NCI-H1417 (cell line): Measurements from ENCODE around the gene PDE6A.

Experiments
- DNase-seq, 3 experiments: peaks; one replicate each; lab custom pipeline; 2025; lab: John Stamatoyannopoulos, UW

PDE6A gene

DNA sequence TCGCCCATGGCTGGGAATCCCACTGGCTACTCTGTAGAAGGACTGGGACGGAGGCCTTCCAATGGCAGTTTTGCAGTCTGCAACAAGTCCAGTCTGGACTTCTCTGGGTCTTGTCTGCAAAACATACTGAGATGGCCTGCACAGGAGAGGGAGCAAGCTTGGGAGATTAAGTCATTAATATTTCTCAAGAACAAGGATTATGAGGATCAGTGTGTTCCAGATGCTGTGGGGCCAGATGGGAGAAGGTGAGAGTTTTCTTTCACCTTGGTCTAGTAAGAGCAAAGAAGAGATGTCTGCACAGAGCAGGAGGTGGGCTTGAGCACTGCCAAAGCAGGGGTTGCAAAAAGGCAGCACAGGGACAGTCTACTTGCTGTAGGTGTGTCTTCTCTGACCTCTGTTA lies at the start of gene PDE6A:
PDE6A (minus strand) TSS at position 128 of the 400 bp plus-strand sequence; CDS start at position 8, 120 bp downstream.
- no peak for DNase-seq

DNA sequence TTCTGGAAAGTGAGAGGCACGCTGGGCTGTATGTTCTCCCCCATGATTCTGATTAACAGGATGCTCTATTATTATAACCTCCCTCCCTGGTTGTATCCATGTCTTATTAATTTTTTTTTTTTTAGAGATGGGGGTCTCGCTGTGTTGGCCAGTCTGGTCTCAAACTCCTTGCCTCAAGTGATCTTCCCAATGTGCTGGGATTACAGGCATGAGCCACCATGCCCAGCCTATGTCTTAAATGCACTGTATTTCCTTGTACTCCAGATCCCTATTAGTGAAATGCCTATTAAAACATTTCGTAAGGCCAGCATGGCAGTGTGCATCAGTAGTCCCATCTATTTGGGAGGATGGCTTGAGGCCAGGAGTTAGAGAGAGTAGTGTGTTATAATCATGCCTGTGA lies 48.9 kb upstream of the PDE6A start:
- no peak for DNase-seq

DNA sequence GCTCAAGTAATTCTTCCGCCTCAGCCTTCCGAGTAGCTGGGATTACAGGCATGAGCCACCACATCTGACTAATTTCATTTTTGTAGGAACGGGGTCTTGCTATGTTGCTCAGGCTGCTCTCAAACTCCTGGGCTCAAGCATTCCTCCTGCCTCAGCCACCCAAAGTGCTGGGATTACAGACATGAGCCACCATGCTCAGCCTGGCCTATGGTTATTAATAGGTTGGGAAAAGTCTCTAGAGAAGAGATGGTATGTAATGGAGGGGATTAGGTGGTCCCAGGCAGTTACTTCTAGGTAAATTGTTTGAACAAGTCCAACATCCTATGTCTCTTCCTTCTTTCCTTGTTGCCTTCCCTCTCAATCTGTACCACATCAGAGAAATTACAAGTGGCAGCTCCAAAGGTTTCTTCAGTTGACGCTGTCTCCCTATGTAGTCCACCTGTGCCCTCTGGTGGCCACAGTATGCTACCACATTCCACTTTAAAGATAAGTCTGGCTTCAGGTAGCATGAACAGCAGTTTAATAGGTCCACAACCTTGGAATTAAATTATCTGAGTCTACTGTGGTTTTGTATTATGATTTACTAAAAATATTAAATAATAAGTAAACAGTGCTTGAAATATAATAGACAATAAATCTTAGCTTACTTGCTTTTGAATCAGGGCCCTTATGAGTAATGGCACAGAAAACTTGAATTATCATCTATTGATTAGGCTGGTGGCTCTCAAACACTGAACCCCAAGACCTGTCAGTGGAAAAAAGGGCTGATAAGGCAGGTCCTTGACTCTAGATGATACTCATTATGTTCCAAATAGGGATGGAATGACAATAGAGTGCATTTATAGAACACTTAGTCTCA lies 46.2 kb upstream of the PDE6A start:
- DNase-seq, result peak; percentile 38 to 80 (median 79)

DNA sequence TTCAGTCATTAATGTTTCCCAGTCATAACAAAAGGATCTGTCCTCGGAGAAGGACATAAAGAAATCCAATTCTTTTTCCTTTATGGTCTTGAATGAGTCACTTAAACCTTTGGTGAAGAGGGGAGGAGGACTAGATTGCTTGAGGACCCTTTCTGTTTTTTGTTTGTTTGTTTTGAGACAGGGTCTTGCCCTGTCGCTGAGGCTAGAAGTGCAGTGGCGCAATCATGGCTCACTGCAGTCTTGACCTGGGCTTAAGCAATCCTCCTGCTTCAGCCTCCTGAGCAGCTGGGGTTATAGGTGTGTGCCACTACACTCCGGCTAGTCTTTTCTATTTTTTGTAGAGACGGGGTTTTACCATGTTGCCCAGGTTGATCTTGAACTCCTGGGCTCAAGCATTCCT lies 43.5 kb upstream of the PDE6A start:
- DNase-seq, result no peak

DNA sequence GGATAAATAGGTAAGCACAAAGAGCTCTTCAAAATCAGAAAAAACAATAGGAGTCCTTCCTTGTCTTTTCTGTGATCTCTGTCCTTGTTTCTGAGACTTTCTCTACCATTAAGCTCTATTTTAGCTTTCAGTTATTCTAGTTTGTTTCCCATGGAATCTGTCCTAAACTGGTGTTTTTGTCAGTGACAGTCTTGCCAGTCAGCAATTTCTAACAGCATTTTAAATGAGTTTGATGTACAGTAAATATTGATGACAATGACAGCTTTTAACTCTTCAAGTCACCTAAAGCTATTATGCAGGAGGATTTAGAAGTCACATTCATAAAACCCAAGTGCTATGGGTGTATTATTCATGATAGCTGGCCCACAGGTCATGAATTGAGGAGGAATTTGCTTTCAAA lies 37.9 kb upstream of the PDE6A start:
- no peak for DNase-seq

DNA sequence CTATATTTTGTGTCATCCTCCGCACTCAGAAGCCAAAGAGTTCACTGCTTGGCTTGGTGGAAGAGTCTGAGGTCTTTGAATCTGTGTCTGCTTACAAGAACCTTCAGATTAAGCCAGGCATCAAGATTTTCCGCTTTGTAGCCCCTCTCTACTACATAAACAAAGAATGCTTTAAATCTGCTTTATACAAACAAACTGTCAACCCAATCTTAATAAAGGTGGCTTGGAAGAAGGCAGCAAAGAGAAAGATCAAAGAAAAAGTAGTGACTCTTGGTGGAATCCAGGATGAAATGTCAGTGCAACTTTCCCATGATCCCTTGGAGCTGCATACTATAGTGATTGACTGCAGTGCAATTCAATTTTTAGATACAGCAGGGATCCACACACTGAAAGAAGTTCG lies 36.6 kb upstream of the PDE6A start:
- no peak for DNase-seq

DNA sequence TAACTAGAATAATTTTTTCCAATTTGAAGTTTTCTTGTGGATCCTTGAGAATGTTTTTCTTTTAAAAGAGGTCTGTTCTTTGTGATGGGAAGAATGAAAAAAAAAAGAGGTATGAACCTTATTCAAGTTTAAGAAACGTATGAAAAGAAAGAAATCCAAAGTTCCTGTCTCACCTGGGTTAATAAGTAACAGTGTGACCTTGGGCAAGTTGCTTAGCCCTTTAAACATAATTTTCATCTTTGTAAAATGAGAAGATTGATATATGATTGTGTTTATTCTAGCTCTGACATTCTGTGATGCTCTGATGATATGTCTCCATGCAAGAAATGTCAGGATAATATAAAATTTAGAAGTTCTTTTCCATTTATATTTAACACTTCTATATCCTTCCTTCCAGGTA lies 35.3 kb upstream of the PDE6A start:
- DNase-seq, result no peak

DNA sequence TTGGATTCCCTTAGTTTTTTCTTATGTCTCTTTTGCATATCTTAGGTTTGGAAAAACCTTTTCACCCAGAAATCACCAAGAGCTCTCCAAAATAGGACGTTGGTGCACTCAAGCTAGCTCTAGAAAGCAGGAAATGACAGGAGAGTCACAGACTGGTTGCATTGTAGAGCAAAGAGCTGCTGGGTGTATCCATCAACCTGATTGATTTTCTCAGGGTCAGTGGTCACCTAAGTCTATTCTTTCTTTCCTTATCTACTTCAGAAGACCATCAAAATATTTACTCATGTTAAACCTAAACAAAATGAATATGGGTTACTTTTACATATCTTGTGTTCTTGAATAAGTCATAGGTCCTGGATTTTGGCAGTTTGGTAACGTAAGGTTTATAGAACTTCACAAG lies 30.8 kb upstream of the PDE6A start:
- no peak for DNase-seq

DNA sequence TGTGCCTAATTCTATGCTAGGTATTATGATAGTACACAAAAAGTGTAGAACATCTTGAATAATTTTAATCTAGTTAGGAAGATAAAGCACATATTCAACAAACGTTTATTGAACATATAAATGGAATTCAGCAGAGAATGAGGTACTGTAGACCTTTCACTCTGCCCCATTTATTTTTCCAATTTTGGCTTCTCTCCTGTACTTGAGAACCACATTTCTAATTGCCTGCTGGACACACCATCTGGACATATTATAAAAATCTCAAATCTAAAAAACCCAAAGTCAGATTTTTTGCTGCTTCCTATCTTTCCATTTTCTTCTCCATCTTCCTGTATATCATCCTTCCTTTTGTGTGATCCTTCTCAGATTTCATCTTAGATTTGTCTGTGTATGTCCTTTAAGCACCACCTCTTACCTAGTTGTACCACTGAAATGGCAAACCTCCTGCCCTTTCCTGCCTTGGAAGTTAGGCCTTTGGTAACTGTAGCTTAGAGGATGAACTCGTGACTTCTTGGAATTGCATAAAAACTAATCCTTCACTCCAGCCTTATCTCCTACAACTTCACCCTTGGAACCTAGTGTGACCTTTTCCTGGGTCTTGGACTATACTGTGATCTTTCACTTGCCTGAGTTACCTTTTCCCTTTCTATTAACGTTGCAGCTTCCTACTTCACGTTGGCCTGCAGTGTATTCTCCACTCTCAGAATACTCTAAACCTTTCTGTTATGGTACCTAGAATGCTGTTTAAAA lies 24.8 kb upstream of the PDE6A start:
- DNase-seq, result no peak

DNA sequence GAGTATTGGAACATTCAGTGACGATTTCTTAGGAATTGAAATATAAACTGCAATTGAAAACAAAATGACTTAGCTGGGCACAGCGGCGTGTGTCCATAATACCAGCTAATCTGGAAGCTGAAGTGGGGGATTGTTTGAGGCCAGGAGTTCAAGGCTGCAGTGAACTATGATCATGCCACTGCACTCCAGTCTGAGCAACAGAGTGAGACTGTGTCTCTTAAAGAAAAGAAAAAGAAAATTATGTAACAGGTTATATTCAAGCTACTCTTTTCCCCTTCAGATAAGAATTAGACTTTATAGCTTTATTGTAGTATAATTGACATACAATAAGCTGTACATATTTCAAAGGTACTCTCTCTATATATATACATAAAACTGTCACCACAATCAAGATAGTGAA lies 22.4 kb upstream of the PDE6A start:
- no peak for DNase-seq

DNA sequence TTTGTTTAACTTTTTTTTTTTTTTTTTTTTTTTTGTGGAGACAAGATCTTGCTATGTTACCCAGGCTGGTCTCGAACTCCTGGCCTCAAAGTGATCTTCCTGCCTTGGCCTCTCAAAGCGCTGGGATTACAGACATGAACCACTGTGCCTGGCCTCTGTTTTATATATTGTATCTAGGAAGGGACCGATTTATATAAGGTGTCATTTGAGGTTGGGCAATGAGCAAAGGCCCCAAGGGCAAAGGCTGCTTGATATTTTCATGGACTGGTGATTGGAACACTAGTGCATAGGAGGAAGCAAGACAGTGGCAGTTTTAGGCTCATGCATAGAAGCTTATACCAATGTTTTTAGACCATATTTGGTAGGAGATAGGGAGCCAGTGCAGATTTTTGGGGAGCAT lies 19.1 kb upstream of the PDE6A start:
- DNase-seq, result no peak

DNA sequence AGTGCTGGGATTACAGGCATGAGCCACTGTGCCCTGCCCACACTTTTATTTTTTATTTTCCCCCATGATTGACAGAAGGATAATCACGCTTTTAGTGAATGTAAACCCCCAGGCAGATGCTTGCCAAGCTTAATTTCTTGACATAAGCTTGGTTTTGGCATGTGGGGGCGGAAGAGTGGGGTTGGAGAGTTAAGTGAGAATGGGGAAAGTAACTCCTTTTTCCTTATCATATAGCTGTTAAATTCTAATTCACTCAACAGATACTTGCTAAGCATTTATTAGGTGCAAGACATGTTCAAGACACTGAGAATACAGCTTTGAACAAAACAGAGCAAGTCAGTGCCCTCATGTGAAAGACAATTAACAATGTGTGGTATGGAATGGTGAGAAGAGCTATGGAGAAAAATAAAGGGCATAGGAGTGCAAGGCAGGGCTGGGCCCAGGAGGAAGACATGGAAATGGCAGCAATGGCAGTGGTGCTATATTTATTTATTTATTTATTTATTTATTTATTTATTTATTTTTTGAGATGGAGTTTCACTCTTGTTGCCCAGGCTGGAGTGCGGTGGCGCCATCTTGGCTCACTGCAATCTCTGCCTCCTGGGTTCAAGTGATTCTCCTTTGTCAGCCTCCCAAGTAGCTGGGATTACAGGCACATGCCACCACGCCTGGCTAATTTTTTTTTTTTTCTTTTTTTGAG lies 18.2 kb upstream of the PDE6A start:
- DNase-seq, result no peak

DNA sequence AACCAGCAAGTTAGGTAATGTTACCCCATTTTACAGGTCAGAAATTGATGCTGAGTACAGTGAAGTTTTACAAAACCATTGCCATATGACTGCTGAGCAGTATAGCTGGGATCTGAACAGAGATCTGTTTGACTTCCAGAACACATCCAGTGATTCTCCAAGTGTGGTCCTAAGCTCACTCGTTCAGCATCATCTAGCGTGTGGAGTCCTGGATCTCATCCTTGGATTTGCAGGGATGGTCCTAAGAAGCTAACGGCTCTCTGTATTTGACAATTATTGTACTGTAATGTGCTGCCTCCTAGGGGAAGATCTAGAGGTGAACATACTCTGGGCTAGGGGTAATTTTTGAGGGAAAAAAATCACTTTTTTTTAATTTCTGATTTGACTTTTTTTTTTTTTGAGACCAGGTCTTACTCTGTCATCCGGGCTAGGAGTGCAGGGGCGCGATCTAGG lies 17.4 kb upstream of the PDE6A start:
- peak in 1 of 3 experiments; percentile 21 for DNase-seq

DNA sequence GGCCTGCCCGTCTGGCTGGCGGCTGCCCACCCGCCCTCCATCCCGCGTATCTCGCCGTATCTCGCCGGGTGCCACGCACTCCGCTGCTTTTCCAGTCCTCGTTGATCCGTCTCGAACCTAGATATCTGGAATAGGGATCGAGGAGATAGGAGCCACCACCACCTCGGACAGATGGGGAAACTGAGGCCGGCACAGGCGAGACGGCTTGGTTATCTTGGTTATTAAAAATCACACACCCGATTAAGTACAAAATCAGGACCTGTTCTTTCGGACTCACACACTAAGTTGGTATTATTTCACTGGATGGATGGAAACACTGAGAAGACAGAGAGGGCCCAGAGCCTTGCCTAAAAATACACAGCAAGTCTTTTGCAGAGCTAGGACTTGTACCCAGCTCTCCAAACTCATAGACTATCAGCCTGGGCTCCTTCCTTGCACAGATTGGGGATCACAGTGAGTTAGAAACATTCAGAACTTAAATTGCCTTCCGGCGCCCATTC lies 16.6 kb upstream of the PDE6A start:
- peak in 2 of 3 experiments; percentile 10 to 66 for DNase-seq

DNA sequence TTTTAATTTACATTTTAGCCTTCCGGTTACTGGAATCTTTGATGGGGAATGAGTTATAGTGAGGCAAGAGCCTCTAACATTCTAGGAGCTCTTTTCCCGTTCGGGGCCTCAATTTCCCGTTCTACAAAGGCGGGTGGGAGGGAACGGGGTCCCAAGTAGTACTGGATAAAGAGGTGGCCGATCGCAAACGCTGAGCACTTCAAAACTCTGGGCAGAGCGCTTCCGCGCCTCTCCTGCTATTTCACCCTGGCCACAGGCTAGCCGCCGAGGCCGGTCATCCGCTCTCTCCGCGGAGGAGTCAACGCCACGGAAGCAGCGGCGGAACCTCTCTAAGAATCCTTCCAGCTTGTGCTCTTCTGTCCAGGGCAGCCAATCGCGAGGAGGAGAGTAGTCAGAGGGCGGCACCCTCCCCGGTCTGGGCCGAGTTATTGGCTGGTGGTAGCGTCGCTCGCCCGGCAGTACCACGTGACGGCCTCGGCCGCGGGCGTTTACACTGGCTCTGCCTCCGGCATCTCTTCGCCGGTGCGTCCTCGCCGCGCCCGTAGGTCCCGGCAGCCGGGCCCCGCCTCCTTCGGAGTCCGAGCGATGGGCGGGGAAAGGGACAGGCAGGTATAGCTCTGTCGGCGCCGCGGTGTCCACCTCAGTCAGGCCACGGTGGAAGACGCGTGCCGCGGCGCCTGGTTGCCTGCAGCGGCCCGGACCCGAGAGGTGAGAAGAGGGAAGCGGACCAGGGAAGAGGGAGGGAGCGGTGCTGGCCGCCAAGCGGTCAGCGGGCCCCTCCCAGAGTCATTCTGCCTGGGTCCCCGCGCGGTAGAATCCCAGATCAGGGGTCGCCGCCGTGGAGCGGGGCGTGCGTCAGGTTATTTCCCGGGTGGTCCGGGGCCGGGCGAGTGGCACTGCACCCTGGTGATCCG lies 15.9 kb upstream of the PDE6A start, which contains the start of gene SLC26A2:
SLC26A2 (plus strand) TSS at position 487 of the 914 bp plus-strand sequence. CDS start 16,895 bp downstream, outside the sequence.
- DNase-seq, result peak; percentile 90 to 97 (median 96)

DNA sequence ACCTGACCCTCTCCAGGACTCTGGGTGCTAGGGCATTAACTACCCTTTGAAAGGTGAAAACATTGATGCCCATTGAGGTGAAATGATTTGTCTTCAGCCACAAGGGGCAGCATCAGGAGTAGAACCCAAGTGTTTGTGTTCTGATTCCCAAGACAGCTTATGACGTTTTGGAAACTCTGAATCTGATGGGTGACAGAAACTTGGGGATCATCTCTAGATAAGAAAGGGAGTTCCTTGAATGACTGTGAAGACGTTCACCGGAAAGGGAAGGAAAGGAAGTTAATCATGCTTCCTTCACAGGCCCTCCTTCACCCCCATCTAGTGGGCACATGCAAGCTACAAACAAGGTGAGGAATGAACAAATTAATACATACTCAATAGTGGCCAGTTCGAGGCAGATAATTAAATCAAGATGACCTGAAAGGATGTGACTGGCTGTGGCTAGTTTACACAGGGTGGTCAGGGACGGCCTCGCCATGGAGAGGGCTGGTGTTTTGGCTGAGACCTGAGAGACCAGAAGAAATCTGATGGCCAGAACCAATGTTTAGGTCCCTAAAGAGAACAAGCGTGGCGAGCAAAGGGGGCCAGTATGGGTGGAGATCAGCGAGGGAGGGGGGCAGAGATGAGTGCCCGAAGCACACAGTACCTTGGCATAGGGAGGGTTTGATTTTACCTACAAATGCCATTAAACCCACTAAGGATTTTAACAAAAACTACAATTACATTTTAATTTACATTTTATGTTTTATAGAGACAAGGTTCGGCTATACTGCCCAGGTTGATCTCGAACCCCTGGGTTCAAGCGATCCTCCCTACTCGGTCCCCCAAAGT lies 15.0 kb upstream of the PDE6A start:
- peak; percentile 8 to 70 (median 32) for DNase-seq

DNA sequence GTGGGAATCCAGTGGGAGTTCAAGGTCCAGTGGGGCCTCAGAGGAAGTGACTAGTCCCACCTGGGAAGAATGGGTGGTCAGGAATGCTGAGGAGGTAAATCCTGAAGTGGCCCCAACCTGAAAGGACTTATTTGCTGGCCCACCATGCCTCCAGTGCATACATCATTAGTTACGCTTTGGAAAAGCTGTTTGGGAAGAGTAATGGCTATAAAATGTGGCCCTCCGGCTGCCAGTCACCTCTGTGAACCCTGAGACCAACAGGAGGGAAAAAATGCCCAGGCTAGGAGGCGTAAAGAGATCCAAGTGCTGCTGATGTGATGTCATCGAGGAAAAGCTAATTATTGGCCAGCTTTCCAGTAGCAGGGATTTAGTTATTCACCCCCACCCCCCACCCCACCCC lies 13.3 kb upstream of the PDE6A start:
- no peak for DNase-seq

DNA sequence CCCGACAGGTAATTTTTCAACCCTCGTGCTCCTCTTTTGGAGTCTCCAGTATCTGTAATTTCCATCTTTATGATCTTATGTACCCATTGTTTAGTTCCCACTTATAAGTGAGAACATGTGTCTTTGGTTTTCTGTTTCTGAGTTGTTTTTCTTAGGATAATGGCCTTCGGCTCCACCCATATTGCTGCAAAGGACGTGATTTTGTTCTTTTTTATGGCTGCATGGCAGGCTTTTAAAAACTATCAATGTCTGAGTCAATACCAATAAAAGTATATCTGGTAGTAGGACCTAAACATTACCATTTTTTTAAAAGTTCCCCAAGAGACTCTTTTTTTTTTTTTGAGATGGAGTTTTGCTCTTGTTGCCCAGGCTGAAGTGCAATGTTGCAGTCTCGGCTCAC lies 12.1 kb upstream of the PDE6A start:
- no peak for DNase-seq

DNA sequence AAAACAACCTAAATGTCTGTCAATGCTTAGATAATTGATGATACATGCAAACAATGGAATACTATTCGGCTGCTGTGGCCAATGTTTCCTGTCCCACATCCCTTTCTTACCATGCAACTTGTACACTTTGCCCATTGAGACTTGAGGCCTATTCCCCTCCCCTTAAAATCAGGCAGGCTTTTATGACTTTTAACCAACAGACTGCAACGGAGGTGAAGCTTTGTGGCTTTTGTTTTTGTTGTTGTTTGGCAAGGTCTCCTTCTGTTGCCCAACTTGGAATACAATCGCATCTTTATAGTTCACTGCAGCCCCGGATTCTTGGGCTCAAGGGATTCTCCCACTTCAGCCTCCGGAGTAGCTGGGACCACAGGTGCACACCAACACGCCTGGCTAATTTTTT lies 10.2 kb upstream of the PDE6A start:
- DNase-seq, result no peak

DNA sequence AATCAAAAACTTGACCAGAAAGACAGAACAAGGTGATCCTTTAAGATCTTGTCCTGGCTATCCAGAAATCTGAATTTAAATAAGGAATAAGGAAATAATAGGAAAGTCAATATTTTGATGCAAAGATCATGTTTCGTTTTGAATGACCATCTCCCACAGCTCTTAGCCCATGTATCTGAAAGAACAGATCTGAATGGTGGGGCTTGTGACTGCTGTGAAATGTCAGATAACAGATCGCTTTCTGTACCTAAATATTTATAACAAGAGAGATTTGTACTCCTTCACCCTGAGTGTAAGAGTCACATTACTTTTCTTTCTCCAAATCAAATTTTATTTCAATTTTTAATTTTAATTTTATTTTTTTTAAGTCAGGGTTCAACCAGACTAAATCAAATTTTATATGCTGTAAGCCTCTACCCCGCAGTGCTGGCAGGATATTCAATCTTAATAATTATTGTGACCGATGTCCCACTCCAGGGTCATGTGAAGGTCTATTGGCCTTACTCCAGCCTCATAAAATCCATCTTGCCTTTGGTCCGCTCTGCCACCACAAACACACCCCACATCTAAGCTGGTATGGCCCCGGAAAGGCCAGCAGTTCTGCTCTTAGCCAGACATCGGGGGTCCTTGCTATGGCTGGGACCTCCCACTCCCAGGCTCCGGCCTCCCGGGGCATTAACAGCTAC lies 9.0 kb upstream of the PDE6A start:
- no peak for DNase-seq
